ENCODE measurements around the gene KPNA2. TPM values are rescaled to one million over a fixed set of nuclear protein-coding genes. Genes with fewer than 3 reads are reported as not detected.

The KPNA2 gene
- total RNA-seq, 1 donor from 2014 or later, result 85.5 TPM

Other genes starting within 250 kb of the KPNA2 start
- gene BPTF, start 210.2 kb upstream of the KPNA2 start, total RNA-seq, result 47.8 TPM
- 5.9 TPM for gene C17orf58, start 39.3 kb upstream of the KPNA2 start, total RNA-seq
- 60.5 TPM for gene AMZ2, start 212.3 kb downstream of the KPNA2 start, total RNA-seq